H1 (cell line): ENCODE measurements around the gene TMPRSS3. TPM values are rescaled to one million over a fixed set of nuclear protein-coding genes. Genes with fewer than 3 reads are reported as not detected.

Experiments
- CTCF ChIA-PET: fragments of 300-600 bp; sonication (Branson Sonifier 250); formaldehyde crosslinking; loops from one replicate; lab custom pipeline; 2021; ENCODE audit not compliant: partially characterized antibody; lab: Charles Lee
- POLR2A ChIA-PET: fragments of 300-600 bp; sonication (Branson Sonifier 250); formaldehyde crosslinking; loops from one replicate; lab custom pipeline; 2021; ENCODE audit warnings: inconsistent platforms; ENCODE audit not compliant: partially characterized antibody; lab: Charles Lee
- DNase-seq, 2 experiments: peaks; one replicate each; pipeline versions ENCODE4 v3.0.0 to v3.0.0-alpha.2; 2010 to 2022; ENCODE audit warnings: low spot score in 2 of 2, low read depth in 1 of 2, mixed read lengths in 1 of 2
- FAIRE-seq: peaks from 2 replicates; lab custom pipeline; 2011; peaks lifted over from hg19 to GRCh38; lab: Jason Lieb, UNC
- H2AFZ ChIP-seq: 2 replicates; pipeline ENCODE4 v1.8.1; 2012; ENCODE audit warnings: low read length, inconsistent platforms
- H2AK5ac ChIP-seq: 2 replicates; pipeline ENCODE4 v1.6.1; 2013; ENCODE audit warnings: low read depth, low read length
- H2BK120ac ChIP-seq: replicated peaks from 2 replicates; pipeline ENCODE3; 2013; ENCODE audit warnings: low read depth, low read length, inconsistent platforms
- H2BK12ac ChIP-seq: 2 replicates; pipeline ENCODE4 v1.6.1; 2013; ENCODE audit warnings: low read depth, low read length
- H2BK15ac ChIP-seq: 2 replicates; pipeline ENCODE4 v1.6.1; 2013; ENCODE audit warnings: low read length
- H2BK20ac ChIP-seq: 2 replicates; pipeline ENCODE4 v1.6.1; 2013; ENCODE audit warnings: low read length
- H2BK5ac ChIP-seq: 2 replicates; pipeline ENCODE4 v1.6.1; 2013; ENCODE audit warnings: low read depth, low read length
- H3K14ac ChIP-seq: 2 replicates; pipeline ENCODE4 v1.6.1; 2013; ENCODE audit warnings: inconsistent platforms; ENCODE audit not compliant: insufficient read length
- H3K18ac ChIP-seq: 2 replicates; pipeline ENCODE4 v1.6.1; 2013; ENCODE audit warnings: low read length; ENCODE audit errors: extremely low read depth
- H3K23ac ChIP-seq: 2 replicates; pipeline ENCODE4 v1.6.1; 2013; ENCODE audit warnings: inconsistent platforms; ENCODE audit not compliant: insufficient read length
- H3K23me2 ChIP-seq: 2 replicates; pipeline ENCODE4 v1.6.1; 2013; ENCODE audit warnings: low read depth, low read length
- H3K27ac ChIP-seq: 2 replicates; pipeline ENCODE4 v1.6.1; 2011; ENCODE audit warnings: low read depth, low read length, inconsistent platforms
- H3K27me3 ChIP-seq, 4 experiments: replicated peaks in 1 of 4; 1 replicate in 1 of 4; 2 replicates in 3 of 4; pipeline versions ENCODE4 v1.6.1 to v1.8.1; 2011 to 2013; ENCODE audit warnings: low read length in 3 of 4, mild to moderate bottlenecking in 3 of 4, inconsistent platforms in 2 of 4, mixed read lengths in 2 of 4, moderate library complexity in 1 of 4; ENCODE audit not compliant: control insufficient read depth in 3 of 4, insufficient read depth in 3 of 4; ENCODE audit errors: extremely low read depth in 1 of 4
- H3K36me3 ChIP-seq, 4 experiments: 2 replicates each; pipeline versions ENCODE4 v1.6.1 to v1.8.1; 2011 to 2013; ENCODE audit warnings: mild to moderate bottlenecking in 4 of 4, low read length in 3 of 4, moderate library complexity in 2 of 4, control low read depth in 1 of 4, inconsistent platforms in 1 of 4; ENCODE audit not compliant: insufficient read depth in 4 of 4, control insufficient read depth in 2 of 4
- H3K4ac ChIP-seq: replicated peaks from 2 replicates; pipeline ENCODE3; 2013; ENCODE audit warnings: low read length, low read depth, mixed read lengths, inconsistent platforms; ENCODE audit not compliant: insufficient read length
- H3K4me1 ChIP-seq, 4 experiments: replicated peaks in 1 of 4; 1 replicate in 1 of 4; 2 replicates in 3 of 4; pipeline versions ENCODE4 v1.6.1 to v1.8.1; 2011 to 2013; ENCODE audit warnings: low read length in 3 of 4, inconsistent platforms in 2 of 4, mixed read lengths in 1 of 4; ENCODE audit not compliant: insufficient read depth in 4 of 4, control insufficient read depth in 3 of 4
- H3K4me2 ChIP-seq, 2 experiments: 2 replicates each; pipeline versions ENCODE4 v1.6.1 to v1.8.1; 2011 to 2013; ENCODE audit warnings: low read depth in 2 of 2, low read length in 2 of 2, control low read depth in 1 of 2, inconsistent platforms in 1 of 2, mild to moderate bottlenecking in 1 of 2; ENCODE audit not compliant: insufficient read depth in 1 of 2
- H3K4me3 ChIP-seq, 4 experiments: fragments of 200-600, 300-600 bp in 1 of 4; sonication (generic), shearing (Covaris generic), sonication (Bioruptor Twin) in 1 of 4; 2 replicates each; pipeline versions ENCODE4 v1.5.1 to v1.8.1; 2011 to 2016; ENCODE audit warnings: low read length in 4 of 4, low read depth in 3 of 4, control low read depth in 2 of 4, inconsistent platforms in 2 of 4, mild to moderate bottlenecking in 2 of 4, mixed read lengths in 1 of 4, moderate library complexity in 1 of 4; ENCODE audit not compliant: insufficient read depth in 2 of 4; ENCODE audit errors: extremely low read depth in 1 of 4
- H3K56ac ChIP-seq: replicated peaks from 2 replicates; pipeline ENCODE3; 2013; ENCODE audit warnings: low read depth, mild to moderate bottlenecking, mixed read lengths, low read length, inconsistent platforms; ENCODE audit not compliant: insufficient read length
- H3K79me1 ChIP-seq: 2 replicates; pipeline ENCODE4 v1.6.1; 2013; ENCODE audit warnings: low read depth, low read length, control low read depth
- H3K79me2 ChIP-seq, 2 experiments: 2 replicates each; pipeline versions ENCODE4 v1.6.1 to v1.8.1; 2012 to 2013; ENCODE audit warnings: low read length in 2 of 2, mild to moderate bottlenecking in 2 of 2, inconsistent platforms in 1 of 2; ENCODE audit not compliant: insufficient read depth in 2 of 2, control insufficient read depth in 1 of 2
- H3K9ac ChIP-seq, 4 experiments: replicated peaks in 1 of 4; 1 replicate in 1 of 4; 2 replicates in 3 of 4; pipeline versions ENCODE4 v1.6.1 to v1.8.1; 2011 to 2013; ENCODE audit warnings: low read depth in 3 of 4, low read length in 3 of 4, control low read depth in 2 of 4, mild to moderate bottlenecking in 2 of 4, moderate library complexity in 2 of 4, inconsistent platforms in 1 of 4; ENCODE audit errors: extremely low read depth in 1 of 4
- H3K9me3 ChIP-seq, 2 experiments: 2 replicates each; pipeline versions ENCODE4 v1.6.1 to v1.8.1; 2012 to 2013; ENCODE audit warnings: mild to moderate bottlenecking in 2 of 2, moderate library complexity in 2 of 2, control low read depth in 1 of 2, inconsistent platforms in 1 of 2, low read depth in 1 of 2, low read length in 1 of 2, mixed read lengths in 1 of 2; ENCODE audit not compliant: insufficient read depth in 2 of 2
- H4K20me1 ChIP-seq, 2 experiments: replicated peaks in 1 of 2; 2 replicates each; pipeline versions ENCODE3 to v1.8.1; 2011 to 2013; ENCODE audit warnings: inconsistent platforms in 2 of 2, low read length in 2 of 2, mild to moderate bottlenecking in 1 of 2; ENCODE audit not compliant: insufficient read depth in 2 of 2, control insufficient read depth in 1 of 2
- H4K5ac ChIP-seq: 2 replicates; pipeline ENCODE4 v1.6.1; 2013; ENCODE audit warnings: low read length, low read depth, mixed read lengths, inconsistent platforms; ENCODE audit not compliant: insufficient read length
- H4K8ac ChIP-seq: 2 replicates; pipeline ENCODE4 v1.8.0; 2013; ENCODE audit warnings: mild to moderate bottlenecking, moderate library complexity, low read length, inconsistent platforms; ENCODE audit not compliant: insufficient read depth; ENCODE audit errors: extremely low read depth
- H4K91ac ChIP-seq: replicated peaks from 2 replicates; pipeline ENCODE3; 2013; ENCODE audit warnings: low read length, mixed read lengths, inconsistent platforms; ENCODE audit not compliant: insufficient read length
- CBX8 ChIP-seq: fragments of 300-800, 300-1000 bp; sonication (generic); IDR thresholded peaks from 2 replicates; pipeline ENCODE4 v1.7.1; 2016; ENCODE audit warnings: low read depth, low read length, borderline replicate concordance
- CHD2 ChIP-seq: IDR thresholded peaks from 2 replicates; pipeline ENCODE4 v1.6.1; 2012; ENCODE audit warnings: low read length, improper control_type of control experiment
- EP300 ChIP-seq, 2 experiments: IDR thresholded peaks; 1 replicate in 1 of 2; 2 replicates in 1 of 2; pipeline ENCODE4 v1.6.1; 2011 to 2012; ENCODE audit warnings: low read depth in 2 of 2, low read length in 2 of 2, mild to moderate bottlenecking in 2 of 2, borderline replicate concordance in 1 of 2, inconsistent platforms in 1 of 2, moderate library complexity in 1 of 2
- GTF2F1 ChIP-seq: IDR thresholded peaks from 2 replicates; pipeline ENCODE4 v1.6.1; 2012; ENCODE audit warnings: low read depth, low read length, improper control_type of control experiment, borderline replicate concordance
- RNF2 ChIP-seq: fragments of 200-900, 300-1000 bp; sonication (generic); IDR thresholded peaks from 2 replicates; pipeline ENCODE4 v1.7.1; 2016; ENCODE audit warnings: borderline replicate concordance, low read depth, mild to moderate bottlenecking, antibody characterized with exemption, low read length; ENCODE audit not compliant: poor library complexity, severe bottlenecking; ENCODE audit errors: missing control alignments
- RXRA ChIP-seq: IDR thresholded peaks from 2 replicates; pipeline ENCODE4 v1.6.1; 2011; ENCODE audit warnings: low read depth, mild to moderate bottlenecking, low read length, moderate library complexity; ENCODE audit not compliant: insufficient read depth
- SIN3A ChIP-seq, 2 experiments: IDR thresholded peaks in 1 of 2; conservative IDR thresholded peaks in 1 of 2; 2 replicates each; pipeline ENCODE4 v1.6.1; 2011 to 2012; ENCODE audit warnings: low read length in 2 of 2, improper control_type of control experiment in 1 of 2, low read depth in 1 of 2, mild to moderate bottlenecking in 1 of 2
- TBP ChIP-seq: IDR thresholded peaks from 2 replicates; pipeline ENCODE4 v1.6.1; 2011; ENCODE audit warnings: low read depth, low read length, improper control_type of control experiment
- YY1 ChIP-seq: IDR thresholded peaks from 2 replicates; pipeline ENCODE4 v1.6.1; 2011; ENCODE audit warnings: low read depth, mild to moderate bottlenecking, low read length
- WGBS, 2 experiments: shearing (Covaris generic) in 1 of 2; methylation state at CpG; one replicate each; pipeline versions ENCODE4 v1.1.6 to v1.1.7; 2013 to 2015; ENCODE audit warnings: low lambda C conversion rate in 2 of 2, mixed read lengths in 2 of 2, inconsistent platforms in 1 of 2, low coverage in 1 of 2, missing lambda C conversion rate in 1 of 2; ENCODE audit not compliant: insufficient replicate concordance in 2 of 2, insufficient coverage in 1 of 2, insufficient read length in 1 of 2; ENCODE audit errors: extremely low coverage in 1 of 2, missing lambda C conversion rate in 1 of 2; 5-methylcytosine and 5-hydroxymethylcytosine counted together
- polyA plus RNA-seq, 7 experiments: library from polyadenylated mRNA; depleted of rRNA in 3 of 7; stranded (reverse) in 5 of 7; unstranded in 2 of 7; fragments of >200 nt in 5 of 7; fragments of 200-250 nt in 2 of 7; gene quantifications; 1 replicate in 5 of 7; 2 replicates in 1 of 7; 4 replicates in 1 of 7; pipeline versions ENCODE4 v1.2.1 to v1.2.3, GENCODE V29; 2011 to 2013; ENCODE audit warnings: missing spikeins in 2 of 7, mixed read lengths in 2 of 7
- total RNA-seq: library from RNA; stranded (reverse); fragmentation: NEBNext Ultra II Directional; extraction: Animal tissue kit (Norgen Biotek cat#: 25700); gene quantifications from 2 replicates; pipeline ENCODE4 v1.2.1, GENCODE V29; 2021
- TF ChIP-seq, protein P1 (sequence below): IDR thresholded peaks from 2 replicates; pipeline ENCODE4 v1.6.1; 2011; ENCODE audit warnings: low read depth, mild to moderate bottlenecking, low read length; ENCODE audit not compliant: insufficient read depth
- TF ChIP-seq, protein P2 (sequence below): IDR thresholded peaks from 2 replicates; pipeline ENCODE4 v1.6.1; 2011; ENCODE audit warnings: low read length, improper control_type of control experiment

The TMPRSS3 gene
- total and polyA plus RNA-seq, 2 of the 8 experiments (the other 6 are each of a cell fraction or from before 2014, with no cell fraction given), result 0.38 TPM; not detected in 1

DNA sequence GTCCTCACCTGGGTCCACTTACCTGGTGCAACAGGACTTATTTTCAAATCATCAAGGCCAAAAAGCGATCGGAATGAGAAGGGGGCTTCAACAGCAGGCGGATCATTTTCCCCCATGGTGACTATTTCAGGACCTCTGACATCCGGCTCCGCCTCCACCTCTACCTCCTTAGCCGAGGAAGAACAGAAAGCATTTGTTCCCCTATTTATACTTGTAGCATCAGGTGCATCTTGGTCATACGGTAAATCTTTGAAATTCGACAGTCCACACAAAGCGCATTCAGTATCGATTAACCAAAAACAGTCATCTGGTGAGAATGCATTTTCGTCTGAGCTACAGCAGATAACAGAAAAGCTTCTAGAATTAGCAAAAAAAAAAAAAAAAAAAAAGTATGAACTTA is 550 bp downstream of the TMPRSS3 start:
- Histone ChIP-seq H2AK5ac (no peak overlapping the region), H3K79me1 (no peaks in the 10 kb centered on the region), H3K18ac (no peak overlapping the region), H2BK15ac (no peak overlapping the region), H4K8ac (no peak overlapping the region), H3K23me2 (no peaks in the 10 kb centered on the region), H3K23ac (no peak overlapping the region), H3K4ac (no peak overlapping the region), H3K36me3 (no peaks in the 10 kb centered on the region), H4K91ac (no peak overlapping the region), H4K20me1 (no peaks in the 10 kb centered on the region), H3K27me3 (no peaks in the 10 kb centered on the region), H2BK20ac (no peak overlapping the region; the same call in 1 of the 2 replicates), H3K79me2 (no peaks in the 10 kb centered on the region), H2BK12ac (no peak overlapping the region), H3K4me1 (peaks cover 0 to 4% (median 0%) of the 10 kb centered on the region in 4 experiments; a peak in 1 of 7 replicates), H2BK5ac (no peak overlapping the region), H3K9ac (no peak overlapping the region), H3K27ac (no peak overlapping the region), H3K14ac (no peak overlapping the region), H3K9me3 (no peaks in the 10 kb centered on the region; a peak in 1 of 4 replicates), H3K56ac (no peak overlapping the region), H3K4me2 (no peak overlapping the region), H2BK120ac (no peak overlapping the region), H2AFZ (no peak overlapping the region), H4K5ac (no peak overlapping the region), H3K4me3 (no peak overlapping the region)
- CTCF ChIA-PET, result interaction anchor here (0.6 kb wide), 1 partner anchor 15 kb away, joined by 3 read pairs; no protein-coding TSS in a partner anchor
- DNase-seq, result no peak
- 92% methylated on average over 11 of the region's 11 CpGs; no CpG with 5 or more reads in 1 of the 2 experiments for WGBS, 2 experiments
- FAIRE-seq, result no peak
- POLR2A ChIA-PET, result no interaction called here
- no peak for TF ChIP-seq GTF2F1
- TF ChIP-seq YY1, result no peak
- no peak for TF ChIP-seq EP300 (IDR thresholded peaks at IDR 0.05; ENCODE audit: borderline replicate concordance in 1 of 2, low read depth in 2 of 2, low read length in 2 of 2)
- TF ChIP-seq, protein P1, sequence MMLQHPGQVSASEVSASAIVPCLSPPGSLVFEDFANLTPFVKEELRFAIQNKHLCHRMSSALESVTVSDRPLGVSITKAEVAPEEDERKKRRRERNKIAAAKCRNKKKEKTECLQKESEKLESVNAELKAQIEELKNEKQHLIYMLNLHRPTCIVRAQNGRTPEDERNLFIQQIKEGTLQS, result no peak
- TF ChIP-seq RNF2, result no peak
- TF ChIP-seq, protein P2, sequence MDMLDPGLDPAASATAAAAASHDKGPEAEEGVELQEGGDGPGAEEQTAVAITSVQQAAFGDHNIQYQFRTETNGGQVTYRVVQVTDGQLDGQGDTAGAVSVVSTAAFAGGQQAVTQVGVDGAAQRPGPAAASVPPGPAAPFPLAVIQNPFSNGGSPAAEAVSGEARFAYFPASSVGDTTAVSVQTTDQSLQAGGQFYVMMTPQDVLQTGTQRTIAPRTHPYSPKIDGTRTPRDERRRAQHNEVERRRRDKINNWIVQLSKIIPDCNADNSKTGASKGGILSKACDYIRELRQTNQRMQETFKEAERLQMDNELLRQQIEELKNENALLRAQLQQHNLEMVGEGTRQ, result no peak
- TF ChIP-seq CBX8, result no peak
- TF ChIP-seq CHD2, result no peak
- TF ChIP-seq TBP, result no peak
- no peak for TF ChIP-seq SIN3A (conservative IDR thresholded peaks at IDR 0.05 in 1 of 2, IDR thresholded peaks at IDR 0.05 in 1 of 2; ENCODE audit: low read depth in 1 of 2, low read length in 2 of 2)
- TF ChIP-seq RXRA, result no peak
